GM12878 (cell line): ENCODE results near the gene SARDH. TPM values are rescaled to one million over a fixed set of nuclear protein-coding genes. Genes with fewer than 3 reads are reported as not detected.

Experiments
- ATAC-seq: fragments of 200-7000 bp; cut with Tn5 transposase; 3 replicates; pipeline ENCODE4 v1.9.1; 2020; ENCODE audit warnings: mild to moderate bottlenecking, moderate library complexity
- BruUV-seq: library from RNA; stranded (reverse); fragments of 400-500 nt; replicated peaks from 2 replicates; lab custom pipeline; 2021; lab: Mats Ljungman, UMichigan
- CTCF ChIA-PET: fragments of 300-600 bp; sonication (Branson Sonifier 250); formaldehyde crosslinking; extraction: SDS; loops from one replicate; lab custom pipeline; 2021; ENCODE audit warnings: inconsistent platforms; lab: Yijun Ruan, JAX
- POLR2A ChIA-PET: fragments of 350-600 bp; formaldehyde crosslinking; extraction: SDS; loops from one replicate; lab custom pipeline; 2021; ENCODE audit warnings: inconsistent platforms; lab: Charles Lee
- RAD21 ChIA-PET: fragments of 300-600 bp; sonication (Branson Sonifier 250); formaldehyde crosslinking; loops from one replicate; lab custom pipeline; 2023; ENCODE audit warnings: antibody characterized with exemption; ENCODE audit not compliant: unreplicated experiment; lab: Charles Lee
- SMC1A ChIA-PET: fragments of 300-600 bp; sonication (Branson Sonifier 250); formaldehyde crosslinking; loops from one replicate; lab custom pipeline; 2023; ENCODE audit not compliant: unreplicated experiment, uncharacterized antibody; lab: Charles Lee
- DNase-seq: peaks from one replicate; pipeline ENCODE4 v3.0.0-alpha.2; 2011; ENCODE audit warnings: low read depth, low spot score
- FAIRE-seq: peaks from 3 replicates; lab custom pipeline; 2011; peaks lifted over from hg19 to GRCh38; lab: Jason Lieb, UNC
- H2AFZ ChIP-seq: 2 replicates; pipeline ENCODE4 v1.6.0; 2011; ENCODE audit warnings: low read depth, low read length, control low read depth; ENCODE audit not compliant: control insufficient read depth
- H3K27ac ChIP-seq: 2 replicates; pipeline ENCODE4 v1.5.1; 2011; ENCODE audit warnings: control low read depth; ENCODE audit not compliant: control insufficient read depth, insufficient read depth
- H3K27me3 ChIP-seq, 2 experiments: replicated peaks in 1 of 2; 2 replicates each; pipeline versions ENCODE4 v1.6.0 to v1.6.1; 2011; ENCODE audit warnings: low read length in 1 of 2; ENCODE audit not compliant: control insufficient read depth in 2 of 2, insufficient read depth in 2 of 2
- H3K36me3 ChIP-seq, 2 experiments: 2 replicates each; pipeline ENCODE4 v1.5.1; 2011; ENCODE audit warnings: low read length in 1 of 2; ENCODE audit not compliant: control insufficient read depth in 2 of 2, insufficient read depth in 2 of 2
- H3K4me1 ChIP-seq: 2 replicates; pipeline ENCODE4 v1.6.1; 2011; ENCODE audit warnings: mild to moderate bottlenecking, low read length, moderate library complexity, mixed read lengths; ENCODE audit not compliant: control insufficient read depth, insufficient read depth
- H3K4me2 ChIP-seq: 2 replicates; pipeline ENCODE4 v1.6.0; 2011; ENCODE audit warnings: control low read depth; ENCODE audit not compliant: control insufficient read depth, insufficient read depth
- H3K4me3 ChIP-seq: fragments of 200-600 bp; sonication (generic); 2 replicates; pipeline ENCODE4 v1.5.1; 2016
- H3K79me2 ChIP-seq: 2 replicates; pipeline ENCODE4 v1.6.0; 2011; ENCODE audit warnings: low read length; ENCODE audit not compliant: control insufficient read depth, insufficient read depth
- H3K9ac ChIP-seq: 2 replicates; pipeline ENCODE4 v1.8.0; 2011; ENCODE audit warnings: low read length, control low read depth, mixed read lengths; ENCODE audit not compliant: control insufficient read depth, insufficient read depth
- H3K9me3 ChIP-seq: replicated peaks from 3 replicates; pipeline ENCODE4 v1.5.1; 2011; ENCODE audit warnings: mild to moderate bottlenecking, low read length; ENCODE audit not compliant: control insufficient read depth, insufficient read depth
- H4K20me1 ChIP-seq: 2 replicates; pipeline ENCODE4 v1.6.0; 2011; ENCODE audit not compliant: control insufficient read depth, insufficient read depth
- CREM ChIP-seq: IDR thresholded peaks from 2 replicates; pipeline ENCODE4 v1.6.1; 2014; ENCODE audit warnings: antibody characterized with exemption, low read depth
- IKZF1 ChIP-seq: fragments of 450-650 bp; conservative IDR thresholded peaks from 2 replicates; pipeline ENCODE4 v1.6.1; 2017; ENCODE audit warnings: antibody characterized with exemption, mild to moderate bottlenecking
- NFYB ChIP-seq: IDR thresholded peaks from 2 replicates; pipeline ENCODE4 v1.6.1; 2011; ENCODE audit warnings: low read depth, mild to moderate bottlenecking, low read length, improper control_type of control experiment, moderate library complexity; ENCODE audit not compliant: insufficient read depth
- PAX5 ChIP-seq: IDR thresholded peaks from 2 replicates; pipeline ENCODE4 v1.6.1; 2011; ENCODE audit warnings: low read depth, low read length, borderline replicate concordance
- RBBP5 ChIP-seq: fragments of 200-600 bp; sonication (generic); conservative IDR thresholded peaks from 2 replicates; pipeline ENCODE4 v1.6.1; 2016
- RUNX3 ChIP-seq: IDR thresholded peaks from 2 replicates; pipeline ENCODE4 v1.6.1; 2012; ENCODE audit warnings: low read length, inconsistent platforms
- SIX5 ChIP-seq: IDR thresholded peaks from 2 replicates; pipeline ENCODE4 v1.6.1; 2011; ENCODE audit warnings: mild to moderate bottlenecking, low read depth, low read length, moderate library complexity; ENCODE audit not compliant: severe bottlenecking
- SPI1 ChIP-seq: IDR thresholded peaks from 2 replicates; pipeline ENCODE4 v1.6.1; 2011; ENCODE audit warnings: low read depth, mild to moderate bottlenecking, low read length, moderate library complexity, borderline replicate concordance; ENCODE audit not compliant: insufficient read depth
- TAF1 ChIP-seq: IDR thresholded peaks from 2 replicates; pipeline ENCODE4 v1.6.1; 2011; ENCODE audit warnings: mild to moderate bottlenecking, low read depth, low read length, borderline replicate concordance
- ZBED1 ChIP-seq: IDR thresholded peaks from 2 replicates; pipeline ENCODE4 v1.6.1; 2016; ENCODE audit warnings: borderline replicate concordance
- ZNF217 ChIP-seq: fragments of 450-650 bp; IDR thresholded peaks from 2 replicates; pipeline ENCODE4 v1.6.1; 2017; ENCODE audit warnings: antibody characterized with exemption, mild to moderate bottlenecking
- WGBS: methylation state at CpG from one replicate; pipeline ENCODE4 v1.1.6; 2016; ENCODE audit warnings: low lambda C conversion rate; ENCODE audit not compliant: insufficient replicate concordance, insufficient coverage; ENCODE audit errors: missing lambda C conversion rate; 5-methylcytosine and 5-hydroxymethylcytosine counted together
- in situ Hi-C: fragments of 300-500 bp; cut with MboI; formaldehyde crosslinking; loops from 9 replicates; pipeline ENCODE4 v1.14.3; 2018; ENCODE audit warnings: mixed read lengths
- intact Hi-C: fragments of 100-400 bp; cut with micrococcal nuclease; formaldehyde crosslinking; loops from one replicate; pipeline ENCODE4 v1.14.2; 2022; ENCODE audit not compliant: unreplicated experiment
- polyA plus RNA-seq, 11 experiments: library from polyadenylated mRNA; depleted of rRNA in 4 of 11; unstranded in 6 of 11; stranded (reverse) in 5 of 11; fragments of >200 nt; fragmentation: Nextera tagmentation in 4 of 11; fragmentation: Illumina TruSeq in 1 of 11; extraction: Ambion mirVana in 4 of 11; extraction: Trizol in 1 of 11; gene quantifications; 1 replicate in 1 of 11; 2 replicates in 10 of 11; pipeline versions ENCODE4 v1.2.1 to v1.2.3, GENCODE V29; 2011 to 2016; ENCODE audit warnings: inconsistent platforms in 2 of 11, missing spikeins in 2 of 11, low read depth in 1 of 11
- total RNA-seq, 4 experiments: library from RNA; depleted of rRNA in 3 of 4; stranded (reverse); fragments of >200 nt in 3 of 4; fragmentation: Illumina TruSeq in 1 of 4; extraction: Trizol in 1 of 4; gene quantifications; 2 replicates each; pipeline versions ENCODE4 v1.2.1 to v1.2.3, GENCODE V29; 2013 to 2021
- TF ChIP-seq, protein P1 (sequence below): IDR thresholded peaks from 2 replicates; pipeline ENCODE4 v1.6.1; 2012; ENCODE audit warnings: low read length, inconsistent platforms

The SARDH gene
- total and polyA plus RNA-seq, 10 of the 15 experiments (the other 5 are each of a cell fraction or from before 2014, with no cell fraction given), result 0.03 to 0.15 (median 0.10) TPM; not detected in 6

- in situ Hi-C loops, result no loop called here
- no peak for DNase-seq
- FAIRE-seq, result peak; percentile 78
- Histone ChIP-seq H3K4me3 (no peak overlapping the region), H2AFZ (no peak overlapping the region), H3K79me2 (no peaks in the 10 kb centered on the region), H3K36me3 (no peaks in the 10 kb centered on the region)
- POLR2A ChIA-PET, result no interaction called here
- TF ChIP-seq SPI1 (peak; percentile 23; the same call in 1 of the 2 replicates), ZBED1 (no peak), RBBP5 (no peak), RUNX3 (0 out of 2 replicates have a peak, but pooled peaks have one; percentile 28), IKZF1 (peak; percentile 56; the same call in 1 of the 2 replicates)
- TF ChIP-seq, all 136 proteins: peak for 3
- ATAC-seq, result peak; percentile 60; the same call in 2 of the 3 replicates
- BruUV-seq, result no TSS peak
- peaks cover 6% of the 10 kb centered on the region; the same call in 1 of the 2 replicates for H3K4me1 ChIP-seq
- H4K20me1 ChIP-seq, result no peaks in the 10 kb centered on the region
- SMC1A ChIA-PET, result no interaction called here
- H3K9me3 ChIP-seq, result no peaks in the 10 kb centered on the region; the same call in 2 of the 3 replicates
- WGBS, result under 1% methylated on average over 8 of the region's 8 CpGs
- intact Hi-C loops, result no loop called here
- H3K4me2 ChIP-seq, result peak overlapping the region; percentile 17; the same call in 1 of the 2 replicates
- no peak overlapping the region for H3K27ac ChIP-seq
- RAD21 ChIA-PET, result no interaction called here
- H3K27me3 ChIP-seq, result peaks cover 0 to 3% of the 10 kb centered on the region in 2 experiments; a peak in 3 of 4 replicates
- no peak overlapping the region for H3K9ac ChIP-seq
- CTCF ChIA-PET, result no interaction called here
Observed at GRCh38 chr9:133619791-133620190, 118.4 kb downstream of the SARDH start.

DNA sequence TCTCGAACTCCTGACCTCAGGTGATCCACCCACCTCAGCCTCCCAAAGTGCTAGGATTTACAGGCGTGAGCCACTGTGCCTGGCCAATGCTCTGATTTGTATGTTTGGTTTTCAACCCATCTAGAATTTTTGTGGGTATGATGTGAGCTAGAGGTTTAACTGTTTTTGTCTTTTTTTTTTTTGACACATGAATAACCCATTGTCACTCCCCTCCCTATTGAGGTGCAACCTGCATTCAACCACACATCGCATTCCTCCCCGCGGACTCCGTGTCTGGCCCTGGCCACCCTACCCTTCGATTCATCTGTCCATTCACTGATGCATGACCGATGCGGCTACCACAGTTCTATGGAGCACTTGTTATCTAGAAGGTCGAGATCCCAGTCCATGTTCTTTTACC, 119.4 kb downstream of the SARDH start:
- 68% methylated on average over 10 of the region's 10 CpGs for WGBS
- no peak overlapping the region for H3K27ac ChIP-seq
- no peak overlapping the region for H3K4me3 ChIP-seq
- H3K36me3 ChIP-seq, result no peaks in the 10 kb centered on the region
- RAD21 ChIA-PET, result no interaction called here
- DNase-seq (no peak), FAIRE-seq (no peak), ATAC-seq (no peak)
- no peak overlapping the region for H3K9ac ChIP-seq
- H3K4me2 ChIP-seq, result no peak overlapping the region
- in situ Hi-C loops (no loop called here), intact Hi-C loops (no loop called here)
- POLR2A ChIA-PET, result no interaction called here
- peaks cover 6% of the 10 kb centered on the region; the same call in 1 of the 2 replicates for H3K4me1 ChIP-seq
- SMC1A ChIA-PET, result no interaction called here
- no TSS peak for BruUV-seq
- TF ChIP-seq CREM (no peak), ZNF217 (no peak), PAX5 (0 out of 2 replicates have a peak, but pooled peaks have one; percentile 26), TAF1 (no peak), SIX5 (no peak), IKZF1 (no peak), NFYB (no peak)
- TF ChIP-seq, protein P1, sequence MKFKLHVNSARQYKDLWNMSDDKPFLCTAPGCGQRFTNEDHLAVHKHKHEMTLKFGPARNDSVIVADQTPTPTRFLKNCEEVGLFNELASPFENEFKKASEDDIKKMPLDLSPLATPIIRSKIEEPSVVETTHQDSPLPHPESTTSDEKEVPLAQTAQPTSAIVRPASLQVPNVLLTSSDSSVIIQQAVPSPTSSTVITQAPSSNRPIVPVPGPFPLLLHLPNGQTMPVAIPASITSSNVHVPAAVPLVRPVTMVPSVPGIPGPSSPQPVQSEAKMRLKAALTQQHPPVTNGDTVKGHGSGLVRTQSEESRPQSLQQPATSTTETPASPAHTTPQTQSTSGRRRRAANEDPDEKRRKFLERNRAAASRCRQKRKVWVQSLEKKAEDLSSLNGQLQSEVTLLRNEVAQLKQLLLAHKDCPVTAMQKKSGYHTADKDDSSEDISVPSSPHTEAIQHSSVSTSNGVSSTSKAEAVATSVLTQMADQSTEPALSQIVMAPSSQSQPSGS, result no peak
- H4K20me1 ChIP-seq, result no peaks in the 10 kb centered on the region
- CTCF ChIA-PET, result no interaction called here
- no peak overlapping the region for H2AFZ ChIP-seq
- H3K79me2 ChIP-seq, result no peaks in the 10 kb centered on the region
- no peaks in the 10 kb centered on the region for H3K9me3 ChIP-seq
- peaks cover 0 to 3% of the 10 kb centered on the region in 2 experiments; a peak in 3 of 4 replicates for H3K27me3 ChIP-seq
